Choroid plexus epithelial cell (primary cell): ENCODE measurements around the gene DTX4.

Experiments
- DNase-seq: peaks from one replicate; pipeline ENCODE4 v3.0.0-alpha.2; 2010; ENCODE audit warnings: low read depth
- H3K4me3 ChIP-seq: 2 replicates; pipeline ENCODE4 v1.5.1; 2011; ENCODE audit warnings: low read depth, mild to moderate bottlenecking, control low read depth, low read length, moderate library complexity
- CTCF ChIP-seq: conservative IDR thresholded peaks from 2 replicates; pipeline ENCODE4 v1.5.1; 2011; ENCODE audit warnings: low read depth, mild to moderate bottlenecking, control low read depth, inconsistent platforms, low read length, moderate library complexity

DTX4 gene

GRCh38 chr11:59254286-59254685, 82.4 kb downstream of the DTX4 start:
- no peak for DNase-seq
- H3K4me3 ChIP-seq: no peak overlapping the region
- no peak for TF ChIP-seq CTCF

GRCh38 chr11:59255281-59255680, 83.3 kb downstream of the DTX4 start:
- no peak for DNase-seq
- TF ChIP-seq CTCF: no peak
- H3K4me3 ChIP-seq: no peak overlapping the region
